MCF 10A (cell line): ENCODE measurements around the gene UPK1B. TPM values are rescaled to one million over a fixed set of nuclear protein-coding genes. Genes with fewer than 3 reads are reported as not detected.

Experiments used
- BruUV-seq: library from RNA; stranded (reverse); fragments of 400-500 nt; replicated peaks from 2 replicates; lab custom pipeline; 2021; lab: Mats Ljungman, UMichigan
- CTCF ChIA-PET: fragments of 300-600 bp; sonication (Branson Sonifier 250); formaldehyde crosslinking; extraction: SDS; loops from one replicate; lab custom pipeline; 2021; ENCODE audit warnings: antibody characterized with exemption, inconsistent platforms; lab: Yijun Ruan, JAX
- POLR2A ChIA-PET: fragments of 300-600, 350-650 bp; sonication (Branson Sonifier 250); formaldehyde crosslinking; extraction: SDS; loops from one replicate; lab custom pipeline; 2020; ENCODE audit warnings: antibody characterized with exemption, inconsistent platforms; lab: Yijun Ruan, JAX
- DNase-seq: peaks from one replicate; pipeline ENCODE4 v3.0.0-alpha.2; 2018; ENCODE audit not compliant: unreplicated experiment
- H3K27ac Mint-ChIP-seq: one replicate; pipeline ENCODE4 v1.8.0; 2022; ENCODE audit warnings: mild to moderate bottlenecking, low read depth, mixed read lengths; ENCODE audit not compliant: unreplicated experiment
- H3K27me3 Mint-ChIP-seq: one replicate; pipeline ENCODE4 v1.8.0; 2022; ENCODE audit warnings: mixed read lengths; ENCODE audit not compliant: insufficient read depth, unreplicated experiment
- H3K36me3 Mint-ChIP-seq: one replicate; pipeline ENCODE4 v1.8.0; 2022; ENCODE audit warnings: mild to moderate bottlenecking, moderate library complexity, mixed read lengths; ENCODE audit not compliant: insufficient read depth, unreplicated experiment
- H3K4me1 Mint-ChIP-seq: one replicate; pipeline ENCODE4 v1.8.0; 2022; ENCODE audit warnings: mixed read lengths; ENCODE audit not compliant: insufficient read depth, unreplicated experiment
- H3K4me3 Mint-ChIP-seq: one replicate; pipeline ENCODE4 v1.8.0; 2022; ENCODE audit warnings: mild to moderate bottlenecking, moderate library complexity, mixed read lengths; ENCODE audit not compliant: unreplicated experiment
- H3K9me3 Mint-ChIP-seq: one replicate; pipeline ENCODE4 v1.8.0; 2022; ENCODE audit warnings: mixed read lengths; ENCODE audit not compliant: unreplicated experiment
- CTCF ChIP-seq: fragments of 200-600 bp; IDR thresholded peaks from one replicate; pipeline ENCODE4 v1.8.0; 2022; ENCODE audit warnings: antibody characterized with exemption, mild to moderate bottlenecking; ENCODE audit not compliant: unreplicated experiment
- intact Hi-C: fragments of 100-400 bp; cut with micrococcal nuclease; formaldehyde crosslinking; loops from 2 replicates; pipeline ENCODE4 v1.14.1; 2022
- total RNA-seq: library from RNA; stranded (reverse); gene quantifications from 2 replicates; pipeline ENCODE4 v1.2.3, GENCODE V29; 2022

Gene UPK1B
- total RNA-seq, 1 experiment from 2014 or later: not detected

- no peaks in the 10 kb centered on the region for H3K27me3 Mint-ChIP-seq
- intact Hi-C loops: no loop called here
Observed at GRCh38 chr3:119245778-119246177, 72.4 kb downstream of the UPK1B start.

More at GRCh38 chr3:119245778-119246177, 72.4 kb downstream of the UPK1B start:
- Mint-ChIP-seq H3K36me3 (no peaks in the 10 kb centered on the region), H3K4me1 (no peaks in the 10 kb centered on the region), H3K4me3 (no peak overlapping the region), H3K27ac (no peak overlapping the region), H3K9me3 (peaks cover 7% of the 10 kb centered on the region)
- no peak for DNase-seq
- POLR2A ChIA-PET: interaction anchor here (1.2 kb wide), 1 partner anchor 47 kb away, joined by 3 read pairs; no protein-coding TSS in a partner anchor
- BruUV-seq: no TSS peak
- no peak for TF ChIP-seq CTCF
- CTCF ChIA-PET: interaction anchor here (0.6 to 7.6 kb wide), 6 partner anchors 24 to 436 kb away, joined by 3 to 118 read pairs (median 4); partner anchors contain the start of gene TEX55

Other genes with a start within 250 kb of the UPK1B start
- not detected in 2 replicates for gene IGSF11, start 138.8 kb upstream of the UPK1B start, total RNA-seq
- gene TEX55, start 27.4 kb upstream of the UPK1B start, total RNA-seq: not detected in 2 replicates
- 18.3 and 20.4 TPM in 2 replicates for gene B4GALT4, start 67.3 kb downstream of the UPK1B start, total RNA-seq
- gene ARHGAP31, start 120.8 kb downstream of the UPK1B start, total RNA-seq: 4.4 and 4.7 TPM in 2 replicates